Muscle layer of duodenum (tissue), 2 donors: ENCODE results near the gene TEAD1.

ENCODE experiments used
- H3K27ac ChIP-seq: one replicate; pipeline ENCODE4 v1.7.0; 2013; ENCODE audit warnings: mild to moderate bottlenecking, low read length
- H3K27me3 ChIP-seq: one replicate; pipeline ENCODE4 v1.7.0; 2013; ENCODE audit warnings: low read depth, mild to moderate bottlenecking, control low read depth, low read length
- H3K36me3 ChIP-seq, 2 donors: one replicate each; pipeline ENCODE4 v1.7.0; 2013; ENCODE audit warnings: low read length in 2 of 2, control low read depth in 1 of 2, mild to moderate bottlenecking in 1 of 2; ENCODE audit not compliant: insufficient read depth in 2 of 2, control insufficient read depth in 1 of 2
- H3K4me1 ChIP-seq, 2 donors: one replicate each; pipeline ENCODE4 v1.7.0; 2013; ENCODE audit warnings: low read length in 2 of 2, mild to moderate bottlenecking in 2 of 2, control low read depth in 1 of 2, moderate library complexity in 1 of 2; ENCODE audit not compliant: insufficient read depth in 2 of 2, control insufficient read depth in 1 of 2
- H3K4me3 ChIP-seq, 2 donors: one replicate each; pipeline ENCODE4 v1.7.0; 2013; ENCODE audit warnings: low read length in 2 of 2, low read depth in 1 of 2, mild to moderate bottlenecking in 1 of 2
- H3K9me3 ChIP-seq, 2 donors: one replicate each; pipeline ENCODE4 v1.7.0; 2013; ENCODE audit warnings: low read length in 2 of 2, control low read depth in 1 of 2, mild to moderate bottlenecking in 1 of 2; ENCODE audit not compliant: control insufficient read depth in 1 of 2
- donor health status: healthy.

Gene TEAD1

DNA sequence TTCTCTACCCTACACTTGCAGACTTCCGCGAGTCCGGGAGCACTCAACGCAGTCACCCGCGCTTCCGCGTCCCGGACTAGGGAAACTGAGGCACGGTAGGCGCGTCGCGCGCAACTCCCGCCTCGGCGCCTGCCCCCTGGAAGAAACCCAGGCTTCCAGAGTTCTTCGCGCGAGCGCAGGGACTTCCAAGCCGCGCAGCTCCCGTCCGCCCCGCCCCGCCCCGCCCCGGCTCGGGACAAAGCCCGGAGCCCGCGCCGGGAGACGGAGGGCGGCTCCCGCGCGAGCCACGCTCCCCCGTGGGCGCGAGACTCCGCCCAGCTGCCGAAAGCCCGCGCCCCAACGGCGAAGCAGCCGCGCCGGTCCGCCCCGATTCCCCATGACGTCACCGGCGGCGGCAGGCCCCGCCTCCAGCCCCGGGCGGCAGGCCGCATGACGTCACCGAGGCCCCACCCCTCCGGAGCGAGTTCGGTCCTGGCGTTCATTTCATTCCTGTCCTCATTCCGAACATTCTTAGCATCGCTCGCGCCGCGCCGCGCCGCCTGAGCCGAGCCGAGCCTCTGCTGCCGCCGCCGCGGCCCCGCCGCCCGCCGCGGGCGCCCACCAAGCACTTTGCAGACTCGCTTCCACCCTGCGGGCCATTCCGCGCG lies at the start of gene TEAD1:
TSS of gene TEAD1 (plus strand) at position 498 of the 647 bp plus-strand sequence.
- Histone ChIP-seq H3K36me3 (no peaks in the 10 kb centered on the region), H3K27ac (peak within 1 kb of the TSS; percentile 96), H3K9me3 (no peaks in the 10 kb centered on the region), H3K4me1 (peaks cover 0 to 10% of the 10 kb centered on the region in 2 donors), H3K4me3 (peak within 1 kb of the TSS; percentile 73 to 80), H3K27me3 (no peaks in the 10 kb centered on the region)

- Histone ChIP-seq H3K4me1 (no peaks in the 10 kb centered on the region), H3K27ac (no peak overlapping the region), H3K9me3 (peaks cover 7 to 9% of the 10 kb centered on the region in 2 donors), H3K36me3 (no peaks in the 10 kb centered on the region), H3K27me3 (no peaks in the 10 kb centered on the region), H3K4me3 (no peak overlapping the region)
These were observed 49.6 kb upstream of the TEAD1 start for GRCh38 chr11:12624595-12624994.

DNA sequence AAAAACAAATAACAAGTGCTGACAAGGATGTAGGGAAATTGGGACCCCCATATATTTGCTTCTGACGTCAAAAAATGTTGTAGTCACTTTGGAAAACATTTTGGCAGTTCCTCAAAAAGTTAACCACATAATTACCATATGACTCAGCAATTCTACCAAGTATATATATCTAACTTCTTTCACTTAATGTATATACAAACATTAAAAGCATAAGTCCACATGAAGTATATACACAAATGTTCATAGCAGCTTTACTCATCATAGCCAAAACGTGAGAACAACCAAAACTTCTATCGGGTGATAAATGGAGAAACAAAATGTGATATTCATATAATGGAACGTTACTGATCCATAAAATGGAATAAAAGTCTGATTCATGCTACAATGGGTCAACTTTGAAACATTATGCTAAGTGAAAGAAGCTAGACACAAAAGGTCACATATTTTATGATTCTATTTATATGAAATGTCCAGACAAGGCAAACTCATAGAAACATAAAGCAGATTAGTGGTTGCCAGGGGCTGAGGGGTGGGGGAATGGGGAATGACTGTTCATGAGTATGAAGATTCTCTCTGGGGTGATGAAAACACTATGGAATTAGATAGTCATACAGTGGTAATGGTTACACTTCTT lies 48.7 kb upstream of the TEAD1 start:
- H3K4me3 ChIP-seq, result no peak overlapping the region
- H3K27me3 ChIP-seq, result no peaks in the 10 kb centered on the region
- H3K36me3 ChIP-seq, result no peaks in the 10 kb centered on the region
- H3K27ac ChIP-seq, result no peak overlapping the region
- peaks cover 7 to 9% of the 10 kb centered on the region in 2 donors for H3K9me3 ChIP-seq
- H3K4me1 ChIP-seq, result no peaks in the 10 kb centered on the region

DNA sequence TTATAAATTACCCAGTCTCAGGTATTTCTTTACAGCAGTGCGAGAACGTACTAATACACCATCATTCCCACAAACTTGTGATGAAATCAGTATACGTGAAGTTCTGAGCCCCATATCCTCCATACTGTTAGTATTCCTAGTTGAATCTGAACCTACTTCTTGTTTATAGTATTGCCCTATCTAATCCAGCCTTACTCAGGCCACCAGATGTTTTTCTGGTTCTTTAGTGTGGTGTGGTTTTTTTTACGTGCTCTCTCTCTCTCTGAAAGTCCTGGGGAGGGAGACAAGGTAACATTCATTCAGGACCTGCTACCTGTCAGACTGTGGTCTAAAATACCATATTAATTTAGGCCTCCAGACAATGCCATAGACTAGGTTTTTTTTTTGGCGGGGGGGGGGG lies 47.6 kb upstream of the TEAD1 start:
- Histone ChIP-seq H3K27ac (no peak overlapping the region), H3K36me3 (no peaks in the 10 kb centered on the region), H3K4me3 (no peak overlapping the region), H3K27me3 (no peaks in the 10 kb centered on the region), H3K9me3 (peaks cover 7 to 9% of the 10 kb centered on the region in 2 donors), H3K4me1 (no peaks in the 10 kb centered on the region)

GRCh38 chr11:12628314-12628713 lies 45.9 kb upstream of the TEAD1 start:
- H3K9me3 ChIP-seq, result peaks cover 7 to 9% of the 10 kb centered on the region in 2 donors
- no peak overlapping the region for H3K4me3 ChIP-seq
- no peaks in the 10 kb centered on the region for H3K36me3 ChIP-seq
- H3K27me3 ChIP-seq, result no peaks in the 10 kb centered on the region
- no peak overlapping the region for H3K27ac ChIP-seq
- no peaks in the 10 kb centered on the region for H3K4me1 ChIP-seq

DNA sequence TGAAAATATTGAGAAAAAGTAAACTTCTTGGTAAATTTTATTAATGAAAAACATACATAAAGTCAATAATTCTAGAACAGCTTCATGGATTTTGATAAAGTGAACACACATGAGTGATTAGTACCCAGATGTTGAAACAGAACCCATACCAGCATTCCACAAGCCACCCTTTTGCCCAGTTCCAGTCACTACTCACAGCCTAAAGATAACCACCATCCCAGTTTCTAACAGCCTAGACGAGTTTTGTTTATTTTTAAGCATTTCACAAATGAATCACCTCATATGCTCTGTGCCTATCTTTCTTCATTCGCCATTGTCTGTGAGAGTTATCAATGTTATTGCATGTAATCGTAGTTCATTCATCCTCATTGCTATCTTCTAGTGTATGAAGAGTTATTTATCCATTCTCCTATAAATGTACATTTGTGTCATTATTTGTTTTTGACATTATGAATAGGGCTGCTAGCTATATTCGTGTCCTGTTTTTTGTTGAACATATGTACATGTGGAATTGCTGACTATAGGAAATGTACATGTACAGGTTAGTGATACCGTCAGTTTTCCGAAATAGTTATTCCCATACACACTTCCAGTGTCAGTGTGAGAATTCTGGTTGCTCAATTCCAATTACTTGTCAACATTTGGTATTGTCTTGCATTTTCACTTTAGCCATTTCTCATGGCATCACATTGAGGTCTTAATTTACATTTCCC lies 44.5 kb upstream of the TEAD1 start:
- no peaks in the 10 kb centered on the region for H3K9me3 ChIP-seq
- no peak overlapping the region for H3K27ac ChIP-seq
- H3K36me3 ChIP-seq, result no peaks in the 10 kb centered on the region
- H3K4me1 ChIP-seq, result no peaks in the 10 kb centered on the region
- H3K27me3 ChIP-seq, result no peaks in the 10 kb centered on the region
- H3K4me3 ChIP-seq, result no peak overlapping the region

DNA sequence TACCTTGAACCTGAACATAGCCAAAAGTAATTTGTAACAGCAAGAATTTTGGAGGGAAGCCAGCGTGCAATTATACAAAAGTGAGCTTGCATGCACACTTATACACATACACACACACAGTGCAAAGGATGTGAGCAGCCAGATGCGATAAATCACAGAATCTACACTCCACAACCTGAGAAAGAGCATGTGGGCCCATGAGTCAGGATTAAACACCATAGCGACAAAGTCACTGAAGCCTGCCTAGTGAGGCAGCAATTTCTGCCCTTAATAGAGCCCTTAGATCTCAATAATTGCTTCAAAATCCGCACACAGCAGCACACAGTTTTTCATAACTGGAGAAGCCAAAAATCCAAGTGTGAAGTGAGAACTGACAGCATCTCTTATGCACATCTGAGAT lies 42.6 kb upstream of the TEAD1 start:
- no peaks in the 10 kb centered on the region for H3K9me3 ChIP-seq
- no peaks in the 10 kb centered on the region for H3K36me3 ChIP-seq
- H3K4me3 ChIP-seq, result no peak overlapping the region
- H3K27me3 ChIP-seq, result no peaks in the 10 kb centered on the region
- H3K27ac ChIP-seq, result no peak overlapping the region
- no peaks in the 10 kb centered on the region for H3K4me1 ChIP-seq

DNA sequence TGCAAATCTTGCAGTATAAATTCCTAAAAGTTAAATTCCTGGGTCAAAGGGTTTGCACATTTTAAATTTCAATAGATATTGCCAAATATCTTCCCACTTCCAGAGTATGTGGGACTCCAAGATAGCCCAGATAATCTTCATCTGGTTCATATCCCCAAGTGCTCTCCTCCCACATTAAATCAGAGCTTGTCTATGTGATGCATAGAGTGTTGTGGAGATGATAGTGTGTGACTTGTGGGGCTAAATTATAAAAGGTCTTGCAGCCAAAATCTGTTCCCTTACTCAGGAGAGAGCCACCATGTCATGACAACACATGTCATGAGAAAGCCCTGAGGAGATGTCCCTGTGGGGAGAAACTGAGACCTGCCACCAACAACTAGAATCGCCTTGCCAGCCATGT lies 39.9 kb upstream of the TEAD1 start:
- H3K36me3 ChIP-seq, result no peaks in the 10 kb centered on the region
- no peaks in the 10 kb centered on the region for H3K4me1 ChIP-seq
- no peaks in the 10 kb centered on the region for H3K27me3 ChIP-seq
- no peak overlapping the region for H3K27ac ChIP-seq
- H3K9me3 ChIP-seq, result no peaks in the 10 kb centered on the region
- H3K4me3 ChIP-seq, result no peak overlapping the region

GRCh38 chr11:12636871-12637410 lies 37.3 kb upstream of the TEAD1 start:
- H3K27me3 ChIP-seq, result no peaks in the 10 kb centered on the region
- no peaks in the 10 kb centered on the region for H3K4me1 ChIP-seq
- no peak overlapping the region for H3K4me3 ChIP-seq
- no peak overlapping the region for H3K27ac ChIP-seq
- H3K9me3 ChIP-seq, result no peaks in the 10 kb centered on the region
- no peaks in the 10 kb centered on the region for H3K36me3 ChIP-seq

DNA sequence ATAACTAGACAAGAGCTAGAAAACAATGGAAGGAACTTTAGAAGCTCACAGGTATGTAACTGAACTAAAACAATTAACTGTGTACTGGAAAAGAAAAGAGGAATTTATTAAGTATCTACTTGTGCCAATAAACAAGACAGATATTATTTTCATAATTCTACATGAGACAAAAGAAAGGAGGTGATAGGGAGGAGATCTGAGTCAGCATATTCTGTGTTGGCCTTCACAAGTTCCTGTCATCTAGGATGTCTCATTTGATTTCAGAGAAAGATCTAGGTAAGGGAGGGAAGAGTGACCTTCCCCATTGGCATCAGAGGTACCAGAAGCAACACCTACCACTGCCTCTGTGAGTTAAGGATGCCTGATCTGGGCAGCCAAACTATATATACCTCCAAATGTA lies 34.8 kb upstream of the TEAD1 start:
- Histone ChIP-seq H3K36me3 (no peaks in the 10 kb centered on the region), H3K4me1 (no peaks in the 10 kb centered on the region), H3K9me3 (no peaks in the 10 kb centered on the region)

GRCh38 chr11:12640355-12640754 lies 33.9 kb upstream of the TEAD1 start:
- Histone ChIP-seq H3K4me3 (no peak overlapping the region), H3K27ac (no peak overlapping the region), H3K36me3 (no peaks in the 10 kb centered on the region), H3K4me1 (no peaks in the 10 kb centered on the region), H3K27me3 (no peaks in the 10 kb centered on the region), H3K9me3 (no peaks in the 10 kb centered on the region)

More for the DNA sequence above, 34.8 kb upstream of the TEAD1 start:
- Histone ChIP-seq H3K27me3 (no peaks in the 10 kb centered on the region), H3K27ac (no peak overlapping the region), H3K4me3 (no peak overlapping the region)
